Mammary microvascular endothelial cell (primary cell): ENCODE results near the gene SYNPO2L. TPM values are rescaled to one million over a fixed set of nuclear protein-coding genes. Genes with fewer than 3 reads are reported as not detected.

ENCODE experiments used
- total RNA-seq: library from RNA; depleted of rRNA; stranded (reverse); fragments of >200 nt; gene quantifications from 2 replicates; pipeline ENCODE4 v1.2.3, GENCODE V29; 2015

Gene SYNPO2L, protein sequence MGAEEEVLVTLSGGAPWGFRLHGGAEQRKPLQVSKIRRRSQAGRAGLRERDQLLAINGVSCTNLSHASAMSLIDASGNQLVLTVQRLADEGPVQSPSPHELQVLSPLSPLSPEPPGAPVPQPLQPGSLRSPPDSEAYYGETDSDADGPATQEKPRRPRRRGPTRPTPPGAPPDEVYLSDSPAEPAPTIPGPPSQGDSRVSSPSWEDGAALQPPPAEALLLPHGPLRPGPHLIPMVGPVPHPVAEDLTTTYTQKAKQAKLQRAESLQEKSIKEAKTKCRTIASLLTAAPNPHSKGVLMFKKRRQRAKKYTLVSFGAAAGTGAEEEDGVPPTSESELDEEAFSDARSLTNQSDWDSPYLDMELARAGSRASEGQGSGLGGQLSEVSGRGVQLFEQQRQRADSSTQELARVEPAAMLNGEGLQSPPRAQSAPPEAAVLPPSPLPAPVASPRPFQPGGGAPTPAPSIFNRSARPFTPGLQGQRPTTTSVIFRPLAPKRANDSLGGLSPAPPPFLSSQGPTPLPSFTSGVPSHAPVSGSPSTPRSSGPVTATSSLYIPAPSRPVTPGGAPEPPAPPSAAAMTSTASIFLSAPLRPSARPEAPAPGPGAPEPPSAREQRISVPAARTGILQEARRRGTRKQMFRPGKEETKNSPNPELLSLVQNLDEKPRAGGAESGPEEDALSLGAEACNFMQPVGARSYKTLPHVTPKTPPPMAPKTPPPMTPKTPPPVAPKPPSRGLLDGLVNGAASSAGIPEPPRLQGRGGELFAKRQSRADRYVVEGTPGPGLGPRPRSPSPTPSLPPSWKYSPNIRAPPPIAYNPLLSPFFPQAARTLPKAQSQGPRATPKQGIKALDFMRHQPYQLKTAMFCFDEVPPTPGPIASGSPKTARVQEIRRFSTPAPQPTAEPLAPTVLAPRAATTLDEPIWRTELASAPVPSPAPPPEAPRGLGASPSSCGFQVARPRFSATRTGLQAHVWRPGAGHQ
- total RNA-seq: not detected in 2 replicates

DNA sequence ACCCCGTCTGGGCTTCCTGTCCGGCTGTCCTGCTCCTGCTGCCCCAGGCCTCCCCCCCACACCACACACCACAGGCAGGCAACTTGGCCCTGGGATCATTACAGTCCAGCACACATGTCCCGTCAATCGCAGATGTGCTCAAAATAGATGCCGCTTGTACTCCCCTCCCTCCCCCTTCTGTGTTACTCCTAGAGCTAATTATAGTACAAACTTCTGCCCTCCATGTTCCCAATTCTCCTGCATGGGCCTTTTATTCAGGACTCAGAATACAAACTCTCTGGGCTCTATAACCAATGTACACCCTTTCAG is at the start of gene SYNPO2L:
Gene SYNPO2L, minus strand, starts transcription at position 40 of the 309 bp plus-strand sequence. CDS start 107 bp downstream, outside the sequence.

DNA sequence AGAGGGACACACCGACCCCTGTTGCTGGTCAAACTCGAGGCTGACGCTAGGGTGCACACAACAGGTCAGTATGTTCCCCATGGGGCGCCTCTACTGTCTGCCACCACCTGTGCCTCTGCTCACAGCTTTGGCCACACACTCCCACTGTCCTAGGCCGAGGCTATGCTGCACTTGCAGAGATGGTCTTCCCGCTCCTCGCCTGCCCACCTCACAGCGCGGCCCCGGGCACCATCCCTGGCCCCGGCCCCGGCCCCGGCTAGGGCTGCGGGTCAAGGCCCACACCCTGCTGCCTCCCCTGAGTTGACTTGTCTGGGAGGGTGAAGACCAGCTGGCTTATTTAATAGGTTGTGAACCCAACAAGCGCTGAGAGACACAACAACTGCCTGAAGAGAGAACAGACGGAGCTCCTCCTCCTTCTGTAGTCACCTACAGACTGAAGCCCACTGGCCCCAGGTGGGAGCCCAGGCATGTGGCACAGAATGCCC is 41.9 kb upstream of the SYNPO2L start, which contains the start of gene AGAP5:
Gene AGAP5, minus strand, starts transcription at position 435 of the 485 bp plus-strand sequence. Its CDS starts 354 bp downstream, at position 81.

DNA sequence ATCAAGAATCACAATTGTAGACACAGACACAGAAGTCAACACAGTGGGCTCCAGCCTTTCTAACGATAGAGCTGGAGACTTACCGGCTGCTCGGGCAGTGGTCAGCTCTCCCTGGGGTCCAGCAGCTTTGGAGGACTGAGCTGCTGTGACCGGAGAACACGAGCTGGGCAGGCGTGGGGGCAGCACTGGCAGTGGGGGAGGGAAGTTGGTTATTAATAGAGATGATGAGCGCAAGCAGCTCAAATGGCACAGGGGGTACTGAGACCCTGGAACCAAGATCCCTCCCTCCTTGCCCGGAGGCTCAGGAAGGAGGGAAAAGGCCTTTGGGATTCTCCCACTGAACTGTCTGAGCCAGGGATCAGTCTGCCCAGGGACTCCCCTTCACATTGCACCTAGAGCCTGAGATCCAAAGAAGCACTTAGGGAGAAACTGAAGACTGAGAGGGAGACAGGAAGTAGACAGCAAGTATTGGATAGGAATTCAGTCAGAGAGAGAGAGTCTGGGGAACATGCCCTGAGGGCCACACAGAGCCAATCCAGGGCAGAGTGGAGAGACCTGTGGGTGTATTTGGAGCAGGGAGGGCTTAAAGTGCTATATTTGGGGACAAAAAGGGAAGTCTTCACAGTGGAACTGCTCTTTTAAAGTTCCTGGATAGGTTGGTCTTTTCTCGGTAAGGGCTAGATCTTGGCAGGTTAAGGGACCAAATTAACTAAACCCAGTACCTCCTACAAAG is 14.3 kb downstream of the SYNPO2L start, which contains the start of gene MYOZ1:
Gene MYOZ1, minus strand, starts transcription at position 147 of the 733 bp plus-strand sequence. CDS start 1,457 bp downstream, outside the sequence.

Other genes starting within 250 kb of the SYNPO2L start
- 110 and 111 TPM in 2 replicates for gene ANXA7, start 242.0 kb downstream of the SYNPO2L start, total RNA-seq
- gene MSS51, start 222.5 kb downstream of the SYNPO2L start, total RNA-seq: 0.30 and 0.40 TPM in 2 replicates
- gene PPP3CB, start 160.0 kb downstream of the SYNPO2L start, total RNA-seq: 11.9 and 13.1 TPM in 2 replicates
- 7.2 and 9.5 TPM in 2 replicates for gene USP54, start 64.7 kb downstream of the SYNPO2L start, total RNA-seq
- not detected in 2 replicates for gene MYOZ1, start 14.6 kb downstream of the SYNPO2L start, total RNA-seq
- gene AGAP5, start 42.1 kb upstream of the SYNPO2L start, total RNA-seq: 0.27 and 0.74 TPM in 2 replicates
- 75.7 and 77.4 TPM in 2 replicates for gene SEC24C, start 88.3 kb upstream of the SYNPO2L start, total RNA-seq
- gene CHCHD1, start 126.0 kb upstream of the SYNPO2L start, total RNA-seq: 55.3 and 57.4 TPM in 2 replicates
- 64.2 and 66.7 TPM in 2 replicates for gene ZSWIM8, start 129.6 kb upstream of the SYNPO2L start, total RNA-seq
- 13.3 and 13.8 TPM in 2 replicates for gene NDST2, start 155.6 kb upstream of the SYNPO2L start, total RNA-seq
- 21.7 and 23.1 TPM in 2 replicates for gene CAMK2G, start 218.5 kb upstream of the SYNPO2L start, total RNA-seq